SK-N-SH treated with all-trans-retinoic acid at 6 μM for 48 hours (cell line): ENCODE data around the gene KANSL1L.

ENCODE experiments used
- ATAC-seq: fragments of 200-7000 bp; cut with Tn5 transposase; 3 replicates; pipeline ENCODE4 v1.9.1; 2020; ENCODE audit warnings: mild to moderate bottlenecking, moderate library complexity
- ARNTL ChIP-seq: fragments of 450-650 bp; formaldehyde crosslinking; IDR thresholded peaks from 2 replicates; pipeline ENCODE4 v1.5.0; 2020; ENCODE audit warnings: low read depth, mild to moderate bottlenecking, moderate library complexity, borderline replicate concordance
- BACH2 ChIP-seq: fragments of 250-450 bp; sonication (Bioruptor Pico); IDR thresholded peaks from 2 replicates; pipeline ENCODE4 v1.9.0; 2021; ENCODE audit warnings: mild to moderate bottlenecking, borderline replicate concordance
- CREB5 ChIP-seq: fragments of 250-450 bp; sonication (Bioruptor Pico); IDR thresholded peaks from 2 replicates; pipeline ENCODE4 v1.5.1; 2020; ENCODE audit warnings: low read depth, mild to moderate bottlenecking, moderate library complexity
- CSDC2 ChIP-seq: fragments of 250-450 bp; sonication (Bioruptor Pico); IDR thresholded peaks from 2 replicates; pipeline ENCODE4 v1.5.0; 2020; ENCODE audit warnings: mild to moderate bottlenecking, moderate library complexity
- ESRRG ChIP-seq: fragments of 250-450 bp; sonication (Bioruptor Pico); IDR thresholded peaks from 2 replicates; pipeline ENCODE4 v1.6.1; 2021; ENCODE audit warnings: mild to moderate bottlenecking
- GLIS3 ChIP-seq: fragments of 250-450 bp; sonication (Bioruptor Pico); IDR thresholded peaks from 2 replicates; pipeline ENCODE4 v1.5.0; 2020; ENCODE audit warnings: mild to moderate bottlenecking, moderate library complexity
- ISL1 ChIP-seq: fragments of 250-450 bp; sonication (Bioruptor Pico); IDR thresholded peaks from 2 replicates; pipeline ENCODE4 v2.1.2; 2022; ENCODE audit warnings: mild to moderate bottlenecking, moderate library complexity
- OSR1 ChIP-seq: fragments of 250-450 bp; sonication (Bioruptor Pico); IDR thresholded peaks from 2 replicates; pipeline ENCODE4 v1.8.0; 2022; ENCODE audit warnings: moderate library complexity, mild to moderate bottlenecking, inconsistent platforms
- PPARA ChIP-seq: fragments of 250-450 bp; sonication (Bioruptor Pico); IDR thresholded peaks from 2 replicates; pipeline ENCODE4 v1.5.0; 2020; ENCODE audit warnings: mild to moderate bottlenecking, borderline replicate concordance
- RARB ChIP-seq: fragments of 250-450 bp; sonication (Bioruptor Pico); IDR thresholded peaks from 2 replicates; pipeline ENCODE4 v1.8.0; 2021; ENCODE audit warnings: mild to moderate bottlenecking, moderate library complexity
- TCF4 ChIP-seq: fragments of 250-450 bp; sonication (Bioruptor Pico); IDR thresholded peaks from 2 replicates; pipeline ENCODE4 v1.8.0; 2021; ENCODE audit warnings: mild to moderate bottlenecking, moderate library complexity, borderline replicate concordance
- TOX ChIP-seq: fragments of 250-450 bp; sonication (Bioruptor Pico); IDR thresholded peaks from 2 replicates; pipeline ENCODE4 v1.8.0; 2021; ENCODE audit warnings: mild to moderate bottlenecking, moderate library complexity, borderline replicate concordance
- TSHZ2 ChIP-seq: fragments of 250-450 bp; sonication (Bioruptor Pico); IDR thresholded peaks from 2 replicates; pipeline ENCODE4 v1.5.0; 2020; ENCODE audit warnings: mild to moderate bottlenecking, moderate library complexity
- ZC3H10 ChIP-seq: fragments of 250-450 bp; sonication (Bioruptor Pico); IDR thresholded peaks from 2 replicates; pipeline ENCODE4 v1.5.1; 2021; ENCODE audit warnings: mild to moderate bottlenecking, moderate library complexity
- ZFP30 ChIP-seq: fragments of 450-650 bp; formaldehyde crosslinking; IDR thresholded peaks from 2 replicates; pipeline ENCODE4 v1.5.0; 2022; ENCODE audit warnings: mild to moderate bottlenecking, moderate library complexity
- ZNF565 ChIP-seq: fragments of 450-650 bp; formaldehyde crosslinking; conservative IDR thresholded peaks from 2 replicates; pipeline ENCODE4 v1.5.0; 2020; ENCODE audit warnings: low read depth, mild to moderate bottlenecking, moderate library complexity
- ZNF70 ChIP-seq: fragments of 450-650 bp; formaldehyde crosslinking; IDR thresholded peaks from 2 replicates; pipeline ENCODE4 v1.5.0; 2020; ENCODE audit warnings: mild to moderate bottlenecking, moderate library complexity
- ZNF8 ChIP-seq: fragments of 450-650 bp; formaldehyde crosslinking; IDR thresholded peaks from 2 replicates; pipeline ENCODE4 v1.5.0; 2020; ENCODE audit warnings: mild to moderate bottlenecking, moderate library complexity
- TF ChIP-seq, protein P1 (sequence below): fragments of 250-450 bp; sonication (Bioruptor Pico); IDR thresholded peaks from 2 replicates; pipeline ENCODE4 v1.8.0; 2021; ENCODE audit warnings: low read depth, mild to moderate bottlenecking, moderate library complexity, borderline replicate concordance
- TF ChIP-seq, protein P2 (sequence below): fragments of 250-450 bp; sonication (Bioruptor Pico); IDR thresholded peaks from 2 replicates; pipeline ENCODE4 v1.5.1; 2021; ENCODE audit warnings: mild to moderate bottlenecking, moderate library complexity

The KANSL1L gene

DNA sequence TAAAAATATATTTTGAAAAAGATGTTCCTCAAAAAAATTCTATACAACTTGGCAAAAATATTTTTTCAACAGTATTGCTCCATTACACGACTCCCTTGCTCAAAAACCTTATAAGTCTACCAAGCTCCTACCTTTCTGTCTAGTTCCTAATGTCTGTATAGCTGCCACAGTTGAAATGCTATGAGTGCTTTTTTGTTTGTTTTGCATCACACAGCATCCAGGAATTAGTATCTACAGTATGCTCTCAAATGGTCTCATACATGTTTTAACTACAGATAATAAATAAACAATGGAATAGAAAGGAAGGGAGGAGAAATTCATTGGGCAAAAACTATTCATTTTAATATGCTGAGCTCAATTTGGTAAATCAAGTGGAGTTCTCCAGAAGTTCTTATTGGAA, 36.7 kb upstream of the KANSL1L start:
- ATAC-seq, result no peak
- TF ChIP-seq ARNTL (CRISPR knock-in tag), result no peak
- no peak for TF ChIP-seq TSHZ2 (CRISPR knock-in tag)
- TF ChIP-seq CSDC2 (CRISPR knock-in tag), result no peak
- TF ChIP-seq, protein P1, sequence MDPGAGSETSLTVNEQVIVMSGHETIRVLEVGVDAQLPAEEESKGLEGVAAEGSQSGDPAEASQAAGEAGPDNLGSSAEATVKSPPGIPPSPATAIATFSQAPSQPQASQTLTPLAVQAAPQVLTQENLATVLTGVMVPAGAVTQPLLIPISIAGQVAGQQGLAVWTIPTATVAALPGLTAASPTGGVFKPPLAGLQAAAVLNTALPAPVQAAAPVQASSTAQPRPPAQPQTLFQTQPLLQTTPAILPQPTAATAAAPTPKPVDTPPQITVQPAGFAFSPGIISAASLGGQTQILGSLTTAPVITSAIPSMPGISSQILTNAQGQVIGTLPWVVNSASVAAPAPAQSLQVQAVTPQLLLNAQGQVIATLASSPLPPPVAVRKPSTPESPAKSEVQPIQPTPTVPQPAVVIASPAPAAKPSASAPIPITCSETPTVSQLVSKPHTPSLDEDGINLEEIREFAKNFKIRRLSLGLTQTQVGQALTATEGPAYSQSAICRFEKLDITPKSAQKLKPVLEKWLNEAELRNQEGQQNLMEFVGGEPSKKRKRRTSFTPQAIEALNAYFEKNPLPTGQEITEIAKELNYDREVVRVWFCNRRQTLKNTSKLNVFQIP (CRISPR knock-in tag), result no peak
- TF ChIP-seq ZNF70, result no peak
- TF ChIP-seq, all 23 proteins: peak for 0

GRCh38 chr2:210203558-210203957, 32.3 kb upstream of the KANSL1L start:
- TF ChIP-seq ZC3H10 (no peak), CREB5 (CRISPR knock-in tag) (no peak), GLIS3 (CRISPR knock-in tag) (no peak), PPARA (CRISPR knock-in tag) (no peak), ISL1 (no peak), CSDC2 (CRISPR knock-in tag) (no peak), ZNF8 (no peak), ZNF565 (no peak), ESRRG (CRISPR knock-in tag) (no peak), ZNF70 (no peak), TSHZ2 (CRISPR knock-in tag) (no peak), BACH2 (no peak), OSR1 (CRISPR knock-in tag) (no peak), RARB (CRISPR knock-in tag) (no peak), ARNTL (CRISPR knock-in tag) (no peak), TCF4 (no peak), TOX (CRISPR knock-in tag) (no peak), ZFP30 (CRISPR knock-in tag) (no peak)
- TF ChIP-seq, protein P2, sequence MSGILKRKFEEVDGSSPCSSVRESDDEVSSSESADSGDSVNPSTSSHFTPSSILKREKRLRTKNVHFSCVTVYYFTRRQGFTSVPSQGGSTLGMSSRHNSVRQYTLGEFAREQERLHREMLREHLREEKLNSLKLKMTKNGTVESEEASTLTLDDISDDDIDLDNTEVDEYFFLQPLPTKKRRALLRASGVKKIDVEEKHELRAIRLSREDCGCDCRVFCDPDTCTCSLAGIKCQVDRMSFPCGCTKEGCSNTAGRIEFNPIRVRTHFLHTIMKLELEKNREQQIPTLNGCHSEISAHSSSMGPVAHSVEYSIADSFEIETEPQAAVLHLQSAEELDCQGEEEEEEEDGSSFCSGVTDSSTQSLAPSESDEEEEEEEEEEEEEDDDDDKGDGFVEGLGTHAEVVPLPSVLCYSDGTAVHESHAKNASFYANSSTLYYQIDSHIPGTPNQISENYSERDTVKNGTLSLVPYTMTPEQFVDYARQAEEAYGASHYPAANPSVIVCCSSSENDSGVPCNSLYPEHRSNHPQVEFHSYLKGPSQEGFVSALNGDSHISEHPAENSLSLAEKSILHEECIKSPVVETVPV (CRISPR knock-in tag), result no peak
- TF ChIP-seq, protein P1 (CRISPR knock-in tag), result no peak
- TF ChIP-seq, all 23 proteins: peak for 0
- ATAC-seq, result no peak
